Prostate gland (tissue), 2 donors: ENCODE results near the gene SLC35E3.

Experiments
- CTCF ChIP-seq, 4 experiments: fragments of 200-600 bp in 2 of 4; fragments of 450-650 bp in 2 of 4; sonication (generic) in 2 of 4; IDR thresholded peaks; 1 replicate in 3 of 4; 2 replicates in 1 of 4; pipeline ENCODE4 v1.5.1; 2016 to 2019; ENCODE audit warnings: antibody characterized with exemption in 4 of 4, mild to moderate bottlenecking in 2 of 4, moderate library complexity in 2 of 4
- POLR2A ChIP-seq: fragments of 450-650 bp; IDR thresholded peaks from one replicate; pipeline ENCODE4 v1.6.1; 2016; ENCODE audit warnings: antibody characterized with exemption, mild to moderate bottlenecking
- POLR2AphosphoS5 ChIP-seq: sonication (generic); formaldehyde crosslinking; IDR thresholded peaks from one replicate; pipeline ENCODE4 v1.6.1; 2017; ENCODE audit warnings: antibody characterized with exemption

GRCh38 chr12:68796399-68796798, 50.4 kb downstream of the SLC35E3 start:
- TF ChIP-seq POLR2AphosphoS5, result no peak
- no peak for TF ChIP-seq POLR2A
- TF ChIP-seq CTCF (IDR thresholded peaks at IDR 0.05), result no peak
